ENCODE data around the gene UBASH3A. TPM values are rescaled to one million over a fixed set of nuclear protein-coding genes. Genes with fewer than 3 reads are reported as not detected.

The UBASH3A gene
- total RNA-seq, 4 donors from 2014 or later: 0.31 to 0.96 (median 0.79) TPM; not detected in 1

DNA sequence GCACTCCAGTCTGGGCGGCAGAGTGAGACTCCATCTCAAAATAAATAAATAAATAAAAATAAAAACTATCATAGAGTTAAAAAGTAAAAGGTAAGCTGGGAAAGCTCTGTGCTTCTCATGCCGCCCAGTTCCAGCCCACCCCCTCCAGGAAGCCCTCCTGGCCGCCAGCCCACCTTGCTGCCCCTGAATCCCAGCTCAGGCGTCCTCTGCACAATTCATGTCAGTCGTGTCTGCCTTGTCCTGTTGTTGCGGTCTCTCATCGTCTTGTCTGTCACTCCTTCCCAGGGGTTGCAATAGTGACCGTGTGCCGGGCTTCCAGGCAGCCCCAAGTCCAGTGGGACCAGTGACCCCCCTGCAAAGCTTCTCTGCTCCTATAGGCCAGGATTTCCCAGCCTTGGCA is 48.2 kb downstream of the UBASH3A start:
- TF ChIP-seq, protein P1, sequence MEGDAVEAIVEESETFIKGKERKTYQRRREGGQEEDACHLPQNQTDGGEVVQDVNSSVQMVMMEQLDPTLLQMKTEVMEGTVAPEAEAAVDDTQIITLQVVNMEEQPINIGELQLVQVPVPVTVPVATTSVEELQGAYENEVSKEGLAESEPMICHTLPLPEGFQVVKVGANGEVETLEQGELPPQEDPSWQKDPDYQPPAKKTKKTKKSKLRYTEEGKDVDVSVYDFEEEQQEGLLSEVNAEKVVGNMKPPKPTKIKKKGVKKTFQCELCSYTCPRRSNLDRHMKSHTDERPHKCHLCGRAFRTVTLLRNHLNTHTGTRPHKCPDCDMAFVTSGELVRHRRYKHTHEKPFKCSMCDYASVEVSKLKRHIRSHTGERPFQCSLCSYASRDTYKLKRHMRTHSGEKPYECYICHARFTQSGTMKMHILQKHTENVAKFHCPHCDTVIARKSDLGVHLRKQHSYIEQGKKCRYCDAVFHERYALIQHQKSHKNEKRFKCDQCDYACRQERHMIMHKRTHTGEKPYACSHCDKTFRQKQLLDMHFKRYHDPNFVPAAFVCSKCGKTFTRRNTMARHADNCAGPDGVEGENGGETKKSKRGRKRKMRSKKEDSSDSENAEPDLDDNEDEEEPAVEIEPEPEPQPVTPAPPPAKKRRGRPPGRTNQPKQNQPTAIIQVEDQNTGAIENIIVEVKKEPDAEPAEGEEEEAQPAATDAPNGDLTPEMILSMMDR (IDR thresholded peaks at IDR 0.05): no peak
- ATAC-seq (ENCODE audit: low FRiP score) (no peak), DNase-seq (ENCODE audit: low spot score) (no peak)

DNA sequence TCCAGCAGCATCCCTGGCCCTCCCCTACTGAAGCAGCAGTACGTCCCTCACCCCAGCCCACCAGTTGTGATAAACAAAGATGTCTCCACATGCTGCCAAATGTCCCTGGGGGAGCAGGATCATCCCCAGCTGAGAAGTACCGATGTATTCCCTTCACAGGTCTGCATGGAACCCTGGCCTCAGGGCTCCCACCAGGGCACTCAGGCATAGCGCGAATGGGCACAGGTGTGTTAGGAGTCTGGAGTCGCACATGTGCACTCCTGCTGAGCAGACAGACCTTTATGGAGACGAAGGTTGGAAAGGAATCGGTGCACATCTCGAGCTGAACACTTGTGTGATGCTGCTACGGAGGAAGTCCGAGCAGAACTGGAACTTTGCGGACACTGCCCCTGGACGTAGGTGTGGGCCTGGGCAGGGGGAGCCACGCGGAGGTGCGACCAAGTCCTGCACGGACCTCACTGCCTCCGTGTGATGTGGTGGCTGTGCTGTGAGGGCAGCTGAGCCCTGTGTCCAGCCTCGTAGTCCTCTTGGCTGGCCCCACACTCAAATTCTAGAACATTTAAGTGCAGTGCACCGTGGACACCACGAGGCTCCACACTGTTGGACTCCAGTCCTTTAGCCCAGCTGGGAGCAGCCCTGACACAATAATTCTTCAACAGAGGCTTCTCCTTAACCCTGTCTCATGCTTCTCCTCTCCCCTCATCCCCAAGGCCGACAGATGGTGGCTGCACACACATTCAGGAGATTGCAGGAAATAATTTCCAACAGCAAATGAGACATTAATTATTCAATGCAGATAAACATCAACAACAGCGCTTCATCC is 48.9 kb downstream of the UBASH3A start:
- no peak for DNase-seq (ENCODE audit: low spot score)
- no peak for ATAC-seq (ENCODE audit: low FRiP score)
- TF ChIP-seq, protein P1 (IDR thresholded peaks at IDR 0.05): no peak

DNA sequence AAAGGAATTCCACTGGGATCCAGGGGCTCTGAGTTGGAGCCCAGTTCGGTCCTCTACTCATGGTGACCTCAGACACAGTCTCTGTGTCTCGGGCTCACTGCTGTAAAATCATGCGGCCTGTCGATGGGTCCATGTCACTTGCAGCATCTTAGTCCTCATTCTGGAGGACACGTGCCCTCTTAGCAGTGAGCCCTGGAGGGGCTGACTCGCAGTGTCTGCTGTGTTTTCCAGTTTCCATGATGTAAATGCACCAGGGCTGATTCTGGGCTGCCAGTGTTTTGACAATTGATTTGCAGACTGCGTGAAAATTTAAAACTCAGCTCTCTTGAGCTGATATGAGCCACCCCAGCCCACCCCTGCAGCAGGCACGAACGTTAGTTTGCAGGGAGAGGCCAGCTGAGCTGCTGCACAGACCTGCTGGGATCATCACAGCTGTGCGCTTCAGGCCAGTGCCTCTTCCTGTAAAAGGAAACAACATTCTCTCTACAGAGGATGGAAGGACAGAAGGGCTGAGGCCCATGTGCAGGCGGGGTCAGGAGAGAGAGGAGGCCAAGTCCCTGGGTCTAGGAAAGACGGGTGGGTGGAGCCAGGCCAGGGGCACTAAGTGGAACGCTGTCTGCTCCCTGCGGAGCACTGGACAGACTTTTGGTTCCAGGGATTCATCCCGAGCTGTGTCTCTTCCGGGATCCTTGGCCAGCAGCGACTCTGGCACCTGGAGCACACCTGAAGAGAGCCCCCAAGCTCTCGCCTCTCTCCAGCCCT is 49.7 kb downstream of the UBASH3A start:
- no peak for DNase-seq (ENCODE audit: low spot score)
- ATAC-seq (ENCODE audit: low FRiP score): no peak
- TF ChIP-seq, protein P1 (IDR thresholded peaks at IDR 0.05): no peak

DNA sequence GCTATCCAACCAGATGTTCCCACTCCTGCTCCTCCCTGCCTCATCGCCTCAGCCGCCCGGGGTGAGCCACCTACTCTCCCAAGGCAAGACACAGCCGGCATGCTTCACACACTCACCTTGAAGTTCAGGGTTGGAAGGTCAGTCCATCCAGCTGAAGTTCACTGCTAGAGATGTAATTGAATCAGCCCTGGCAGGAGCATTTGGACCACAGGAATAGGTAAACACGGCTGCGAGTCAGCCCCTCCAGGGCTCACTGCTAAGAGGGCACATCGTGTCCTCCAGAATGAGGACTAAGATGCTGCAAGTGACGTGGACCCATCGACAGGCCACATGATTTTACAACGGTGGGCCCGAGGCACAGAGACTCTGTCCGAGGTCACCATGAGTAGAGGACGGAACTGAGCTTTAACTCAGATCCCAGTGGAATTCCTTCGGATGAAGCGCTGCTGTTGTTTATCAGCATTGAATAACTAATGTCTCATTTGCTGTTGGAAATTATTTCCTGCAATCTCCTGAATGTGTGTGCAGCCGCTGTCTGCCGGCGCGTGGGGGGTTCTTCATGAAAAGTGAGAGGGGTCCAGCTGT is 50.4 kb downstream of the UBASH3A start:
- ATAC-seq (ENCODE audit: low FRiP score): no peak
- no peak for DNase-seq (ENCODE audit: low spot score)
- TF ChIP-seq, protein P1 (IDR thresholded peaks at IDR 0.05): no peak

DNA sequence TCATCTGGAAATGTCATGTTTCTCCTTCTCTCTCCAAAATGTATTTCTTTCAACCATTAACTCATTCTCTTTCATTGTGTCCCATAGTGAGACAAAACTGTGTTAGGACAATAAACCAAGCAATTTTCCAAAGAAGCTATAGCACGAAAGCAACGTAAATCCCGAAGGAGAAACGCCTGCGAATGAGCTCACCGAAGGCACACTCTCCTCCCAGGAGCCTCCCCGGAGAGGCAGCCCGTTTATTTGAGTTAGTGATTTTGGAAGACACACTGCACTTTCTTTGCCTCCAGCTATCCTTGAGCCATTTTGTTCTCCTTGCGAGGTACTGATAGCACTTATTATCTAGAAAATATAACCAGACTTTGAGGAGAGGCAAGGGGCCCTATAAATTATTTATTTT is 51.1 kb downstream of the UBASH3A start:
- no peak for DNase-seq (ENCODE audit: low spot score)
- ATAC-seq (ENCODE audit: low FRiP score): no peak
- TF ChIP-seq, protein P1 (IDR thresholded peaks at IDR 0.05): no peak

DNA sequence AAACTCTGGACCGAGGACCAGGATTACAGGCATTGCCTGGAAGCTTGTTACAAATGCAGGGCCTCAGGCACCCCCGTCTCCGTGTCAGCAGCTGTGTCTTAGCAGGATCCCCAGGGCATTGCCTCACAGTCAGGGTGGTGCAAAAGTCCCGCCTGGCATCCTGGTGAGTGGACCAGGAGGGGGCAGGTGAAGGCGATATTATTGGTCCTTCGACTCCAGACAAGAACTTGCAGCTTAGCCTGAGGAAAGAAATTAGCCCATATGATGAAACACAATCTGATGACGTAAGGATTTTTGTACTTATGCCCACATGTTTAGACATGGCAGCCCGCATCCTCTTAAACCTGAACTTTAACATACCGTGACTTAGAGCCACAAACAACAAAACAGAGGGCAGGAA is 51.5 kb downstream of the UBASH3A start:
- DNase-seq (ENCODE audit: low spot score): no peak
- no peak for ATAC-seq (ENCODE audit: low FRiP score)
- TF ChIP-seq, protein P1 (IDR thresholded peaks at IDR 0.05): no peak
